WTC11 (cell line): ENCODE data around the gene GRM8. TPM values are rescaled to one million over a fixed set of nuclear protein-coding genes. Genes with fewer than 3 reads are reported as not detected.

Experiments used
- ATAC-seq: fragments of 200-7000 bp; cut with Tn5 transposase; 2 replicates; pipeline ENCODE4 v1.10.0; 2021; ENCODE audit warnings: mild to moderate bottlenecking, moderate library complexity
- CTCF ChIA-PET: fragments of 300-600 bp; sonication (Branson Sonifier 250); formaldehyde crosslinking; loops from one replicate; lab custom pipeline; 2021; ENCODE audit warnings: antibody characterized with exemption; lab: Charles Lee
- POLR2A ChIA-PET: fragments of 350-600 bp; sonication (Branson Sonifier 250); formaldehyde crosslinking; loops from one replicate; lab custom pipeline; 2021; ENCODE audit warnings: antibody characterized with exemption; lab: Charles Lee
- DNase-seq: peaks from one replicate; pipeline ENCODE4 v3.0.0; 2021; ENCODE audit warnings: low spot score
- H3K27ac Mint-ChIP-seq: 2 replicates; pipeline ENCODE4 v1.8.0; 2021; ENCODE audit warnings: mixed read lengths
- H3K27me3 Mint-ChIP-seq: 2 replicates; pipeline ENCODE4 v1.8.0; 2021; ENCODE audit warnings: low read depth, mild to moderate bottlenecking, moderate library complexity, mixed read lengths
- H3K36me3 Mint-ChIP-seq: 2 replicates; pipeline ENCODE4 v1.8.0; 2021; ENCODE audit warnings: mixed read lengths
- H3K4me1 Mint-ChIP-seq: 2 replicates; pipeline ENCODE4 v1.8.0; 2022; ENCODE audit warnings: mixed read lengths
- H3K4me3 Mint-ChIP-seq: 2 replicates; pipeline ENCODE4 v1.8.0; 2021; ENCODE audit warnings: mild to moderate bottlenecking, moderate library complexity, mixed read lengths
- H3K9me3 Mint-ChIP-seq: 2 replicates; pipeline ENCODE4 v1.8.0; 2021; ENCODE audit warnings: mixed read lengths
- CREM ChIP-seq: sonication (generic); formaldehyde crosslinking; IDR thresholded peaks from 2 replicates; pipeline ENCODE4 v1.8.1; 2022; ENCODE audit warnings: mild to moderate bottlenecking, missing genetic modification reagents, moderate library complexity
- CTCF ChIP-seq: fragments of 200-600 bp; IDR thresholded peaks from 2 replicates; pipeline ENCODE4 v1.8.0; 2022; ENCODE audit warnings: antibody characterized with exemption
- E2F1 ChIP-seq: sonication (generic); formaldehyde crosslinking; IDR thresholded peaks from 2 replicates; pipeline ENCODE4 v1.8.0; 2022; ENCODE audit warnings: mild to moderate bottlenecking, missing genetic modification reagents
- E2F4 ChIP-seq: sonication (generic); formaldehyde crosslinking; IDR thresholded peaks from 2 replicates; pipeline ENCODE4 v1.8.1; 2022; ENCODE audit warnings: low read depth, mild to moderate bottlenecking, moderate library complexity, missing genetic modification reagents, borderline replicate concordance
- E2F5 ChIP-seq: sonication (generic); formaldehyde crosslinking; IDR thresholded peaks from 2 replicates; pipeline ENCODE4 v1.8.1; 2022; ENCODE audit warnings: mild to moderate bottlenecking, moderate library complexity, missing genetic modification reagents
- ETV6 ChIP-seq: sonication (generic); formaldehyde crosslinking; IDR thresholded peaks from 2 replicates; pipeline ENCODE4 v1.8.1; 2022; ENCODE audit warnings: mild to moderate bottlenecking, missing genetic modification reagents
- FOXK1 ChIP-seq: sonication (generic); formaldehyde crosslinking; IDR thresholded peaks from 2 replicates; pipeline ENCODE4 v1.8.0; 2022; ENCODE audit warnings: mild to moderate bottlenecking, moderate library complexity, missing genetic modification reagents
- NR1H2 ChIP-seq: sonication (generic); formaldehyde crosslinking; IDR thresholded peaks from 2 replicates; pipeline ENCODE4 v1.9.0; 2021; ENCODE audit warnings: mild to moderate bottlenecking, moderate library complexity, missing genetic modification reagents
- NR2C2 ChIP-seq: sonication (generic); formaldehyde crosslinking; IDR thresholded peaks from 2 replicates; pipeline ENCODE4 v1.8.0; 2022; ENCODE audit warnings: mild to moderate bottlenecking, missing genetic modification reagents
- RELA ChIP-seq: sonication (generic); formaldehyde crosslinking; IDR thresholded peaks from 2 replicates; pipeline ENCODE4 v1.8.1; 2022; ENCODE audit warnings: missing genetic modification reagents, mild to moderate bottlenecking, borderline replicate concordance
- SMAD4 ChIP-seq: sonication (generic); formaldehyde crosslinking; IDR thresholded peaks from 2 replicates; pipeline ENCODE4 v1.8.0; 2022; ENCODE audit warnings: mild to moderate bottlenecking, missing genetic modification reagents
- ZBTB21 ChIP-seq: sonication (generic); formaldehyde crosslinking; IDR thresholded peaks from 2 replicates; pipeline ENCODE4 v1.8.1; 2023; ENCODE audit warnings: mild to moderate bottlenecking, missing genetic modification reagents, borderline replicate concordance
- ZNF532 ChIP-seq: fragments of 250-450 bp; sonication (Bioruptor Pico); IDR thresholded peaks from 2 replicates; pipeline ENCODE4 v1.9.0; 2021; ENCODE audit warnings: mild to moderate bottlenecking, borderline replicate concordance
- ZSCAN18 ChIP-seq: fragments of 250-450 bp; sonication (Bioruptor Pico); IDR thresholded peaks from 2 replicates; pipeline ENCODE4 v2.1.2; 2022; ENCODE audit warnings: mild to moderate bottlenecking, moderate library complexity
- total RNA-seq: library from RNA; stranded (reverse); gene quantifications from 3 replicates; pipeline ENCODE4 v1.2.3, GENCODE V29; 2021

The GRM8 gene
- total RNA-seq, 1 experiment from 2014 or later: 2.3 TPM

GRCh38 chr7:127059475-127059874, 193.3 kb downstream of the GRM8 start (continued):
- TF ChIP-seq ZSCAN18: no peak
- no peak for TF ChIP-seq E2F1
- TF ChIP-seq CREM (CRISPR knock-in tag): no peak

GRCh38 chr7:127057918-127058317, 194.8 kb downstream of the GRM8 start:
- no peaks in the 10 kb centered on the region for H3K4me1 Mint-ChIP-seq
- ChIA-PET CTCF (no interaction called here), POLR2A (no interaction called here)
- TF ChIP-seq FOXK1 (no peak), ZNF532 (no peak), ETV6 (CRISPR knock-in tag) (no peak), E2F5 (CRISPR knock-in tag) (no peak), RELA (CRISPR knock-in tag) (no peak), NR2C2 (CRISPR knock-in tag) (no peak), CTCF (no peak), E2F4 (CRISPR knock-in tag) (no peak), SMAD4 (CRISPR knock-in tag) (no peak), NR1H2 (no peak), ZBTB21 (CRISPR knock-in tag) (no peak)
- no peaks in the 10 kb centered on the region for H3K36me3 Mint-ChIP-seq
- H3K9me3 Mint-ChIP-seq: no peaks in the 10 kb centered on the region
- ATAC-seq (no peak), DNase-seq (no peak)
- peaks cover 4% of the 10 kb centered on the region for H3K27me3 Mint-ChIP-seq
- no peak overlapping the region for H3K27ac Mint-ChIP-seq
- no peak overlapping the region for H3K4me3 Mint-ChIP-seq
